GM23338 (cell line): Measurements from ENCODE around the gene ATF6. TPM values are rescaled to one million over a fixed set of nuclear protein-coding genes. Genes with fewer than 3 reads are reported as not detected.

Experiments used
- ATAC-seq: fragments of 200-7000 bp; cut with Tn5 transposase; 3 replicates; pipeline ENCODE4 v1.9.1; 2020
- DNase-seq: peaks from one replicate; pipeline ENCODE4 v3.0.0-alpha.2; 2015; ENCODE audit warnings: low spot score
- H2AFZ ChIP-seq: fragments of 200-600 bp; sonication (generic); 2 replicates; pipeline ENCODE4 v1.8.0; 2016; ENCODE audit warnings: antibody characterized with exemption, mild to moderate bottlenecking, moderate library complexity
- H3F3A ChIP-seq: fragments of 200-600 bp; sonication (generic); replicated peaks from 2 replicates; pipeline ENCODE4 v1.8.0; 2017; ENCODE audit warnings: antibody characterized with exemption, mixed run types, low read depth
- H3K27ac ChIP-seq: fragments of 200-600 bp; sonication (generic); 2 replicates; pipeline ENCODE4 v1.6.1; 2016; ENCODE audit warnings: low read depth
- H3K27me3 ChIP-seq: fragments of 200-600 bp; sonication (generic); 2 replicates; pipeline ENCODE4 v1.8.0; 2016; ENCODE audit warnings: mild to moderate bottlenecking, mixed run types, moderate library complexity; ENCODE audit not compliant: insufficient read depth
- H3K36me3 ChIP-seq: fragments of 200-600 bp; sonication (generic); 2 replicates; pipeline ENCODE4 v1.8.0; 2016; ENCODE audit warnings: mild to moderate bottlenecking; ENCODE audit not compliant: insufficient read depth
- H3K4me1 ChIP-seq: fragments of 200-600 bp; sonication (generic); 2 replicates; pipeline ENCODE4 v1.8.0; 2016; ENCODE audit warnings: mild to moderate bottlenecking, moderate library complexity; ENCODE audit not compliant: insufficient read depth
- H3K4me2 ChIP-seq: fragments of 200-600 bp; sonication (generic); 2 replicates; pipeline ENCODE4 v1.7.1; 2017; ENCODE audit warnings: mixed run types
- H3K4me3 ChIP-seq: fragments of 200-600 bp; sonication (generic); 2 replicates; pipeline ENCODE4 v1.6.1; 2016; ENCODE audit warnings: mixed run types
- H3K79me2 ChIP-seq: fragments of 200-600 bp; sonication (generic); replicated peaks from 2 replicates; pipeline ENCODE4 v1.8.0; 2017; ENCODE audit warnings: mild to moderate bottlenecking; ENCODE audit not compliant: insufficient read depth
- H3K9me2 ChIP-seq: fragments of 200-600 bp; sonication (generic); 2 replicates; pipeline ENCODE4 v1.8.0; 2017; ENCODE audit not compliant: insufficient read depth
- H4K20me1 ChIP-seq: fragments of 200-600 bp; sonication (generic); replicated peaks from 2 replicates; pipeline ENCODE4 v1.8.0; 2017; ENCODE audit warnings: mild to moderate bottlenecking; ENCODE audit not compliant: insufficient read depth
- H3K27ac Mint-ChIP-seq: 2 replicates; pipeline ENCODE4 v1.8.0; 2020; ENCODE audit warnings: inconsistent platforms, mild to moderate bottlenecking, moderate library complexity, mixed read lengths
- H3K27me3 Mint-ChIP-seq: 3 replicates; pipeline ENCODE4 v1.8.0; 2022; ENCODE audit warnings: low read depth, mild to moderate bottlenecking, moderate library complexity, mixed read lengths, inconsistent platforms; ENCODE audit not compliant: insufficient read depth, poor library complexity
- H3K36me3 Mint-ChIP-seq: 3 replicates; pipeline ENCODE4 v1.8.0; 2021; ENCODE audit warnings: low read depth, mild to moderate bottlenecking, inconsistent platforms, moderate library complexity, mixed read lengths
- H3K4me1 Mint-ChIP-seq: 3 replicates; pipeline ENCODE4 v1.8.0; 2020; ENCODE audit warnings: mild to moderate bottlenecking, inconsistent platforms, mixed read lengths
- H3K4me3 Mint-ChIP-seq: 3 replicates; pipeline ENCODE4 v1.8.0; 2021; ENCODE audit warnings: moderate library complexity, mild to moderate bottlenecking, inconsistent platforms, mixed read lengths
- H3K9me3 Mint-ChIP-seq: 3 replicates; pipeline ENCODE4 v1.8.0; 2020; ENCODE audit warnings: moderate library complexity, mild to moderate bottlenecking, inconsistent platforms, mixed read lengths
- CREB1 ChIP-seq: fragments of 250-450 bp; sonication (Bioruptor Pico); IDR thresholded peaks from 2 replicates; pipeline ENCODE4 v1.5.0; 2020; ENCODE audit warnings: low read depth, mild to moderate bottlenecking, moderate library complexity
- EZH2 ChIP-seq: fragments of 200-600 bp; sonication (generic); IDR thresholded peaks from one replicate; pipeline ENCODE4 v1.8.0; 2017; ENCODE audit warnings: antibody characterized with exemption, mild to moderate bottlenecking, low read depth; ENCODE audit not compliant: unreplicated experiment
- EZH2phosphoT487 ChIP-seq: fragments of 200-600 bp; sonication (generic); IDR thresholded peaks from one replicate; pipeline ENCODE4 v1.8.1; 2018; ENCODE audit warnings: antibody characterized with exemption; ENCODE audit not compliant: unreplicated experiment
- JUNB ChIP-seq: IDR thresholded peaks from one replicate; pipeline ENCODE4 v1.6.1; 2016; ENCODE audit warnings: antibody characterized with exemption; ENCODE audit not compliant: unreplicated experiment
- NANOG ChIP-seq: IDR thresholded peaks from 2 replicates; pipeline ENCODE4 v1.6.1; 2016; ENCODE audit warnings: antibody characterized with exemption, borderline replicate concordance
- POLR2AphosphoS5 ChIP-seq: IDR thresholded peaks from 2 replicates; pipeline ENCODE4 v1.6.1; 2016; ENCODE audit warnings: antibody characterized with exemption, low read depth
- STAT1 ChIP-seq: IDR thresholded peaks from one replicate; pipeline ENCODE4 v1.6.1; 2016; ENCODE audit warnings: antibody characterized with exemption; ENCODE audit not compliant: unreplicated experiment
- ZNF114 ChIP-seq: fragments of 250-450 bp; sonication (Bioruptor Pico); IDR thresholded peaks from 2 replicates; pipeline ENCODE4 v1.5.0; 2020; ENCODE audit warnings: mild to moderate bottlenecking, moderate library complexity
- ZNF331 ChIP-seq: fragments of 250-450 bp; sonication (Bioruptor Pico); IDR thresholded peaks from 2 replicates; pipeline ENCODE4 v1.5.0; 2020; ENCODE audit warnings: low read depth, mild to moderate bottlenecking, moderate library complexity
- polyA plus RNA-seq: library from polyadenylated mRNA; unstranded; fragments of >200 nt; fragmentation: Nextera tagmentation; extraction: Ambion mirVana; gene quantifications from 2 replicates; pipeline ENCODE4 v1.2.1, GENCODE V29; 2016
- total RNA-seq: library from RNA; depleted of rRNA; stranded (reverse); fragments of >200 nt; shearing (Covaris generic); gene quantifications from 2 replicates; pipeline ENCODE4 v1.2.3, GENCODE V29; 2014
- TF ChIP-seq, protein P1 (sequence below): IDR thresholded peaks from 2 replicates; pipeline ENCODE4 v1.6.1; 2016; ENCODE audit warnings: antibody characterized with exemption
- TF ChIP-seq, protein P2 (sequence below), 2 experiments: fragments of 200-600 bp in 1 of 2; sonication (generic) in 1 of 2; conservative IDR thresholded peaks; 2 replicates each; pipeline versions ENCODE4 v1.5.1 to v1.6.1; 2016 to 2017; ENCODE audit warnings: antibody characterized with exemption in 2 of 2, low read depth in 2 of 2, mild to moderate bottlenecking in 2 of 2, moderate library complexity in 1 of 2
- TF ChIP-seq, protein P3 (sequence below): fragments of 250-450 bp; sonication (Bioruptor Pico); IDR thresholded peaks from 2 replicates; pipeline ENCODE4 v1.5.0; 2020; ENCODE audit warnings: mild to moderate bottlenecking, moderate library complexity
- TF ChIP-seq, protein P4 (sequence below): IDR thresholded peaks from one replicate; pipeline ENCODE4 v1.6.1; 2018; ENCODE audit warnings: antibody characterized with exemption; ENCODE audit not compliant: unreplicated experiment

Gene ATF6
- total and polyA plus RNA-seq, 2 experiments from 2014 or later, result 5.0 to 13.5 TPM

- Mint-ChIP-seq H3K4me3 (no peak overlapping the region), H3K27me3 (no peaks in the 10 kb centered on the region), H3K4me1 (no peaks in the 10 kb centered on the region), H3K36me3 (no peaks in the 10 kb centered on the region), H3K9me3 (no peaks in the 10 kb centered on the region), H3K27ac (no peak overlapping the region)
- no peaks in the 10 kb centered on the region for H3K4me1 ChIP-seq
- TF ChIP-seq, protein P1, sequence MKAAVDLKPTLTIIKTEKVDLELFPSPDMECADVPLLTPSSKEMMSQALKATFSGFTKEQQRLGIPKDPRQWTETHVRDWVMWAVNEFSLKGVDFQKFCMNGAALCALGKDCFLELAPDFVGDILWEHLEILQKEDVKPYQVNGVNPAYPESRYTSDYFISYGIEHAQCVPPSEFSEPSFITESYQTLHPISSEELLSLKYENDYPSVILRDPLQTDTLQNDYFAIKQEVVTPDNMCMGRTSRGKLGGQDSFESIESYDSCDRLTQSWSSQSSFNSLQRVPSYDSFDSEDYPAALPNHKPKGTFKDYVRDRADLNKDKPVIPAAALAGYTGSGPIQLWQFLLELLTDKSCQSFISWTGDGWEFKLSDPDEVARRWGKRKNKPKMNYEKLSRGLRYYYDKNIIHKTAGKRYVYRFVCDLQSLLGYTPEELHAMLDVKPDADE, result no peak
- TF ChIP-seq, protein P2, sequence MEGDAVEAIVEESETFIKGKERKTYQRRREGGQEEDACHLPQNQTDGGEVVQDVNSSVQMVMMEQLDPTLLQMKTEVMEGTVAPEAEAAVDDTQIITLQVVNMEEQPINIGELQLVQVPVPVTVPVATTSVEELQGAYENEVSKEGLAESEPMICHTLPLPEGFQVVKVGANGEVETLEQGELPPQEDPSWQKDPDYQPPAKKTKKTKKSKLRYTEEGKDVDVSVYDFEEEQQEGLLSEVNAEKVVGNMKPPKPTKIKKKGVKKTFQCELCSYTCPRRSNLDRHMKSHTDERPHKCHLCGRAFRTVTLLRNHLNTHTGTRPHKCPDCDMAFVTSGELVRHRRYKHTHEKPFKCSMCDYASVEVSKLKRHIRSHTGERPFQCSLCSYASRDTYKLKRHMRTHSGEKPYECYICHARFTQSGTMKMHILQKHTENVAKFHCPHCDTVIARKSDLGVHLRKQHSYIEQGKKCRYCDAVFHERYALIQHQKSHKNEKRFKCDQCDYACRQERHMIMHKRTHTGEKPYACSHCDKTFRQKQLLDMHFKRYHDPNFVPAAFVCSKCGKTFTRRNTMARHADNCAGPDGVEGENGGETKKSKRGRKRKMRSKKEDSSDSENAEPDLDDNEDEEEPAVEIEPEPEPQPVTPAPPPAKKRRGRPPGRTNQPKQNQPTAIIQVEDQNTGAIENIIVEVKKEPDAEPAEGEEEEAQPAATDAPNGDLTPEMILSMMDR (conservative IDR thresholded peaks at IDR 0.05; ENCODE audit: low read depth in 2 of 2), result no peak
- TF ChIP-seq, protein P3, sequence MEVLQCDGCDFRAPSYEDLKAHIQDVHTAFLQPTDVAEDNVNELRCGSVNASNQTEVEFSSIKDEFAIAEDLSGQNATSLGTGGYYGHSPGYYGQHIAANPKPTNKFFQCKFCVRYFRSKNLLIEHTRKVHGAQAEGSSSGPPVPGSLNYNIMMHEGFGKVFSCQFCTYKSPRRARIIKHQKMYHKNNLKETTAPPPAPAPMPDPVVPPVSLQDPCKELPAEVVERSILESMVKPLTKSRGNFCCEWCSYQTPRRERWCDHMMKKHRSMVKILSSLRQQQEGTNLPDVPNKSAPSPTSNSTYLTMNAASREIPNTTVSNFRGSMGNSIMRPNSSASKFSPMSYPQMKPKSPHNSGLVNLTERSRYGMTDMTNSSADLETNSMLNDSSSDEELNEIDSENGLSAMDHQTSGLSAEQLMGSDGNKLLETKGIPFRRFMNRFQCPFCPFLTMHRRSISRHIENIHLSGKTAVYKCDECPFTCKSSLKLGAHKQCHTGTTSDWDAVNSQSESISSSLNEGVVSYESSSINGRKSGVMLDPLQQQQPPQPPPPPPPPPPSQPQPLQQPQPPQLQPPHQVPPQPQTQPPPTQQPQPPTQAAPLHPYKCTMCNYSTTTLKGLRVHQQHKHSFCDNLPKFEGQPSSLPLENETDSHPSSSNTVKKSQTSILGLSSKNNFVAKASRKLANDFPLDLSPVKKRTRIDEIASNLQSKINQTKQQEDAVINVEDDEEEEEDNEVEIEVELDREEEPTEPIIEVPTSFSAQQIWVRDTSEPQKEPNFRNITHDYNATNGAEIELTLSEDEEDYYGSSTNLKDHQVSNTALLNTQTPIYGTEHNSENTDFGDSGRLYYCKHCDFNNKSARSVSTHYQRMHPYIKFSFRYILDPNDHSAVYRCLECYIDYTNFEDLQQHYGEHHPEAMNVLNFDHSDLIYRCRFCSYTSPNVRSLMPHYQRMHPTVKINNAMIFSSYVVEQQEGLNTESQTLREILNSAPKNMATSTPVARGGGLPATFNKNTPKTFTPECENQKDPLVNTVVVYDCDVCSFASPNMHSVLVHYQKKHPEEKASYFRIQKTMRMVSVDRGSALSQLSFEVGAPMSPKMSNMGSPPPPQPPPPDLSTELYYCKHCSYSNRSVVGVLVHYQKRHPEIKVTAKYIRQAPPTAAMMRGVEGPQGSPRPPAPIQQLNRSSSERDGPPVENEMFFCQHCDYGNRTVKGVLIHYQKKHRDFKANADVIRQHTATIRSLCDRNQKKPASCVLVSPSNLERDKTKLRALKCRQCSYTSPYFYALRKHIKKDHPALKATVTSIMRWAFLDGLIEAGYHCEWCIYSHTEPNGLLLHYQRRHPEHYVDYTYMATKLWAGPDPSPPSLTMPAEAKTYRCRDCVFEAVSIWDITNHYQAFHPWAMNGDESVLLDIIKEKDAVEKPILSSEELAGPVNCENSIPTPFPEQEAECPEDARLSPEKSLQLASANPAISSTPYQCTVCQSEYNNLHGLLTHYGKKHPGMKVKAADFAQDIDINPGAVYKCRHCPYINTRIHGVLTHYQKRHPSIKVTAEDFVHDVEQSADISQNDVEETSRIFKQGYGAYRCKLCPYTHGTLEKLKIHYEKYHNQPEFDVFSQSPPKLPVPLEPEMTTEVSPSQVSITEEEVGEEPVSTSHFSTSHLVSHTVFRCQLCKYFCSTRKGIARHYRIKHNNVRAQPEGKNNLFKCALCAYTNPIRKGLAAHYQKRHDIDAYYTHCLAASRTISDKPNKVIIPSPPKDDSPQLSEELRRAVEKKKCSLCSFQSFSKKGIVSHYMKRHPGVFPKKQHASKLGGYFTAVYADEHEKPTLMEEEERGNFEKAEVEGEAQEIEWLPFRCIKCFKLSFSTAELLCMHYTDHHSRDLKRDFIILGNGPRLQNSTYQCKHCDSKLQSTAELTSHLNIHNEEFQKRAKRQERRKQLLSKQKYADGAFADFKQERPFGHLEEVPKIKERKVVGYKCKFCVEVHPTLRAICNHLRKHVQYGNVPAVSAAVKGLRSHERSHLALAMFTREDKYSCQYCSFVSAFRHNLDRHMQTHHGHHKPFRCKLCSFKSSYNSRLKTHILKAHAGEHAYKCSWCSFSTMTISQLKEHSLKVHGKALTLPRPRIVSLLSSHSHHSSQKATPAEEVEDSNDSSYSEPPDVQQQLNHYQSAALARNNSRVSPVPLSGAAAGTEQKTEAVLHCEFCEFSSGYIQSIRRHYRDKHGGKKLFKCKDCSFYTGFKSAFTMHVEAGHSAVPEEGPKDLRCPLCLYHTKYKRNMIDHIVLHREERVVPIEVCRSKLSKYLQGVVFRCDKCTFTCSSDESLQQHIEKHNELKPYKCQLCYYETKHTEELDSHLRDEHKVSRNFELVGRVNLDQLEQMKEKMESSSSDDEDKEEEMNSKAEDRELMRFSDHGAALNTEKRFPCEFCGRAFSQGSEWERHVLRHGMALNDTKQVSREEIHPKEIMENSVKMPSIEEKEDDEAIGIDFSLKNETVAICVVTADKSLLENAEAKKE (CRISPR knock-in tag), result no peak
- TF ChIP-seq EZH2 (no peak), JUNB (no peak), ZNF114 (no peak), NANOG (no peak), STAT1 (no peak), CREB1 (no peak), POLR2AphosphoS5 (no peak), EZH2phosphoT487 (no peak), ZNF331 (CRISPR knock-in tag) (no peak)
- TF ChIP-seq, protein P4, sequence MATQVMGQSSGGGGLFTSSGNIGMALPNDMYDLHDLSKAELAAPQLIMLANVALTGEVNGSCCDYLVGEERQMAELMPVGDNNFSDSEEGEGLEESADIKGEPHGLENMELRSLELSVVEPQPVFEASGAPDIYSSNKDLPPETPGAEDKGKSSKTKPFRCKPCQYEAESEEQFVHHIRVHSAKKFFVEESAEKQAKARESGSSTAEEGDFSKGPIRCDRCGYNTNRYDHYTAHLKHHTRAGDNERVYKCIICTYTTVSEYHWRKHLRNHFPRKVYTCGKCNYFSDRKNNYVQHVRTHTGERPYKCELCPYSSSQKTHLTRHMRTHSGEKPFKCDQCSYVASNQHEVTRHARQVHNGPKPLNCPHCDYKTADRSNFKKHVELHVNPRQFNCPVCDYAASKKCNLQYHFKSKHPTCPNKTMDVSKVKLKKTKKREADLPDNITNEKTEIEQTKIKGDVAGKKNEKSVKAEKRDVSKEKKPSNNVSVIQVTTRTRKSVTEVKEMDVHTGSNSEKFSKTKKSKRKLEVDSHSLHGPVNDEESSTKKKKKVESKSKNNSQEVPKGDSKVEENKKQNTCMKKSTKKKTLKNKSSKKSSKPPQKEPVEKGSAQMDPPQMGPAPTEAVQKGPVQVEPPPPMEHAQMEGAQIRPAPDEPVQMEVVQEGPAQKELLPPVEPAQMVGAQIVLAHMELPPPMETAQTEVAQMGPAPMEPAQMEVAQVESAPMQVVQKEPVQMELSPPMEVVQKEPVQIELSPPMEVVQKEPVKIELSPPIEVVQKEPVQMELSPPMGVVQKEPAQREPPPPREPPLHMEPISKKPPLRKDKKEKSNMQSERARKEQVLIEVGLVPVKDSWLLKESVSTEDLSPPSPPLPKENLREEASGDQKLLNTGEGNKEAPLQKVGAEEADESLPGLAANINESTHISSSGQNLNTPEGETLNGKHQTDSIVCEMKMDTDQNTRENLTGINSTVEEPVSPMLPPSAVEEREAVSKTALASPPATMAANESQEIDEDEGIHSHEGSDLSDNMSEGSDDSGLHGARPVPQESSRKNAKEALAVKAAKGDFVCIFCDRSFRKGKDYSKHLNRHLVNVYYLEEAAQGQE, result no peak
- ATAC-seq (no peak), DNase-seq (no peak)
- H3K9me2 ChIP-seq, result no peaks in the 10 kb centered on the region
- H3F3A ChIP-seq, result no peaks in the 10 kb centered on the region
- no peak overlapping the region for H3K4me3 ChIP-seq
- no peak overlapping the region for H3K4me2 ChIP-seq
- H3K79me2 ChIP-seq, result no peaks in the 10 kb centered on the region
- no peak overlapping the region for H2AFZ ChIP-seq
- H3K36me3 ChIP-seq, result no peaks in the 10 kb centered on the region
- H3K27me3 ChIP-seq, result no peaks in the 10 kb centered on the region
- no peaks in the 10 kb centered on the region for H4K20me1 ChIP-seq
- no peak overlapping the region for H3K27ac ChIP-seq
Measured at GRCh38 chr1:161855260-161855659, 89.1 kb downstream of the ATF6 start.
